Activated naive CD8-positive, alpha-beta T cell treated with anti-CD3 and anti-CD28 coated beads for 36 hours (primary cell): Measurements from ENCODE around the gene FBXW4. TPM values are rescaled to one million over a fixed set of nuclear protein-coding genes. Genes with fewer than 3 reads are reported as not detected.

Source experiments
- DNase-seq: peaks from one replicate; pipeline ENCODE4 v3.0.0; 2021
- H3K27ac Mint-ChIP-seq: one replicate; pipeline ENCODE4 v1.8.0; 2022; ENCODE audit warnings: mild to moderate bottlenecking, moderate library complexity, mixed read lengths
- H3K27me3 Mint-ChIP-seq: one replicate; pipeline ENCODE4 v1.8.0; 2022; ENCODE audit warnings: mild to moderate bottlenecking, mixed read lengths
- H3K36me3 Mint-ChIP-seq: one replicate; pipeline ENCODE4 v1.8.0; 2021; ENCODE audit warnings: mild to moderate bottlenecking, mixed read lengths
- H3K4me1 Mint-ChIP-seq: one replicate; pipeline ENCODE4 v1.8.0; 2021; ENCODE audit warnings: mixed read lengths
- H3K4me3 Mint-ChIP-seq: one replicate; pipeline ENCODE4 v1.8.0; 2022; ENCODE audit warnings: mild to moderate bottlenecking, moderate library complexity, mixed read lengths
- H3K9me3 Mint-ChIP-seq: one replicate; pipeline ENCODE4 v1.8.0; 2022; ENCODE audit warnings: mixed read lengths
- total RNA-seq, 2 experiments: library from RNA; stranded (reverse); gene quantifications; one replicate each; pipeline ENCODE4 v1.2.3, GENCODE V29; 2021

Gene FBXW4
- total RNA-seq, 2 experiments from 2014 or later, result 29.5 to 34.0 TPM

DNA sequence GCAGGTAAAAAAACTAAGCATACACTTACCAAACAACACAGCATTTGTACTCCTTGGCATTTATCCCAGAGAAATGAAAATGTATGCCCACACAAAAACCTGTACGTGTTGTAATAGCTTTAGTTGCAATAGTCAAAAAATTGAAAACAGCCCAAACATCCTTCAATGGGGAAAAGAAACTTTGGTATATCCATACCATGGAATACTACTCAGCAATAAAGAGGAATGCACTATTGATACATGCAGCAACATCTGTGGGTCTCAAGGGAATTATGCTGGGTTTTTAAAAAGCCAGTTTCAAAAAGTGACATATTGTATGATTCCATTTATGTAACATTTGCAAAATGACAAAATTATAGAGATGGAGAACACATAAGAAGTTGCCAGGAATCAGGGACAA is 71.4 kb downstream of the FBXW4 start:
- Mint-ChIP-seq H3K4me3 (no peak overlapping the region), H3K4me1 (peaks cover 2% of the 10 kb centered on the region), H3K27ac (no peak overlapping the region), H3K9me3 (no peaks in the 10 kb centered on the region), H3K27me3 (no peaks in the 10 kb centered on the region), H3K36me3 (peaks cover 14% of the 10 kb centered on the region)
- DNase-seq, result no peak

DNA sequence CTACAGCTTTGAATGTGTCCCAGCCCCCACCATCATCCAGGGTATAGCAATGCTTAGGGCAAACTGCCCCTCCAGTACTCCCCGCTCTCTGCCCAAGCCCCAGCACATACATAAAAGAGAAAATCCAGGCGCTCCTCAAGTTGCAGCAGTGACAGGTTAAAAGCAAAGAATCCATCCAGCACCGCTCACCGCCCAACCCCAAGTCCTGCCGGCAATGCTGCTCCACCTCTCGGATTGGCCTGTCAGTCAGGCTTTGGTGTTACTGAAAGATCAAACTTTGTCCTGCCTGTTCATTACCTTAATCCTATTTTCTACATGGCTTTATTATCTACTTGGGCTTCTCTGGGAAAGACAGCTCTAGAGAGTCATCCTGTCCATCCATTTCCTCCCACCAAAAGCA is 75.0 kb downstream of the FBXW4 start:
- Mint-ChIP-seq H3K4me3 (no peak overlapping the region), H3K4me1 (peaks cover 5% of the 10 kb centered on the region), H3K27me3 (no peaks in the 10 kb centered on the region), H3K9me3 (no peaks in the 10 kb centered on the region), H3K36me3 (peaks cover 13% of the 10 kb centered on the region), H3K27ac (no peak overlapping the region)
- DNase-seq, result no peak

DNA sequence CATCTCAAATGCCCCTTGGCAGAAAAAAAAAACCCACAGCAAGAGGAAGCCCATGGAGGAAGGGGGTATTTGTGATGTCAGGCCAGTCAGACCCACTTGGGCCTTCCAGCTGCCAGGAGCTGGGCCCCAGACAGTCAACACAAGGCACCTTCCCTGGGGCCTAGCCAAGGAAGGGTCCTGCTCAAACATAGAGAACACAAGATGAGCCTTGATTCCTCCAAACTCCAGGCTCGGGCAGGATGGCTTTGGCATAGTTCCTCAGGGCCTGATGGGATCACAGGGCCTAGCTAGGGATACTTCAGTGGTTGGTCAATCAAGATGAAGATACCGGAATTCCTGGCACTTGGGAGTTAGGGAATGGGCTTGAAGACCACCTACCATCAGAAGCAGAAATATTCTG is 76.1 kb downstream of the FBXW4 start:
- Mint-ChIP-seq H3K27me3 (no peaks in the 10 kb centered on the region), H3K36me3 (peaks cover 6% of the 10 kb centered on the region), H3K4me3 (no peak overlapping the region), H3K27ac (peak overlapping the region; percentile 34), H3K4me1 (peaks cover 5% of the 10 kb centered on the region), H3K9me3 (no peaks in the 10 kb centered on the region)
- no peak for DNase-seq

DNA sequence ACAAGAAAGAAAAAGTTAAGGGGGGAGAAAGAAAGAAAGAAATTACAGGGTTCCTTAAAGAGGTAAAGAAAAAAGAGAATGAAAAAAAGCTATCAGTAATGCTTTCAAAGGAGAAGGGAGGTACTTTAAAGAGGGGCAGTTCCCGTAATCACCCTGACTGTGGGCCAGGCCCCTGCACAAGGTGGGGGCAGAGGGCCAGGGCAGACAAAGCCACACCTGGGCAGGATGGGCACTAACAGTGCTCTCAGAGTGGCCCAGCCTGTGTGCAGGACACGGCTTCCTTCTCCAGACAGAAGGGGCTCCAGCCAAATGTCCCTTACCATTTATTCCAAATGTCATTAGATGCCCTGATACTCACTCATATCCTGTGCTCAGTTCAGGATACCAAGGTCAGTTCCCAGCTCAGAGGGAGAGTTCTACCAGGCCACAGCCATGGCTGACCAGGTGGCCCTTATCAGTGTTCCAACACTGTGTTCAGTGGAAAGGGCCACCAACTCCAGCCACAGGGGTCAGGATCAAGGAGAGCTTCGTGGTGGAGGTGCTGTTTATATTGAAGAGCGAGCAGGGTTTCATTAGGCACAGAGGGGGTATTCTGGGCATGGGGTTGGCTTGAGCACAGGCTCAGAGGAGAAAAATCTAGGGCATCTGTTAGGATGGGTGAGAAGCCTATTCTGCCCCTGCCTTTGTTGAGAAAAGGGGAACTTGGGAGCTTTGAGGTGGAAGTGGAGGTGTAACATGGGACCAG is 77.0 kb downstream of the FBXW4 start:
- Mint-ChIP-seq H3K36me3 (peaks cover 3% of the 10 kb centered on the region), H3K9me3 (no peaks in the 10 kb centered on the region), H3K27ac (peak overlapping the region; percentile 54), H3K4me1 (peaks cover 5% of the 10 kb centered on the region), H3K27me3 (no peaks in the 10 kb centered on the region), H3K4me3 (no peak overlapping the region)
- DNase-seq, result no peak

DNA sequence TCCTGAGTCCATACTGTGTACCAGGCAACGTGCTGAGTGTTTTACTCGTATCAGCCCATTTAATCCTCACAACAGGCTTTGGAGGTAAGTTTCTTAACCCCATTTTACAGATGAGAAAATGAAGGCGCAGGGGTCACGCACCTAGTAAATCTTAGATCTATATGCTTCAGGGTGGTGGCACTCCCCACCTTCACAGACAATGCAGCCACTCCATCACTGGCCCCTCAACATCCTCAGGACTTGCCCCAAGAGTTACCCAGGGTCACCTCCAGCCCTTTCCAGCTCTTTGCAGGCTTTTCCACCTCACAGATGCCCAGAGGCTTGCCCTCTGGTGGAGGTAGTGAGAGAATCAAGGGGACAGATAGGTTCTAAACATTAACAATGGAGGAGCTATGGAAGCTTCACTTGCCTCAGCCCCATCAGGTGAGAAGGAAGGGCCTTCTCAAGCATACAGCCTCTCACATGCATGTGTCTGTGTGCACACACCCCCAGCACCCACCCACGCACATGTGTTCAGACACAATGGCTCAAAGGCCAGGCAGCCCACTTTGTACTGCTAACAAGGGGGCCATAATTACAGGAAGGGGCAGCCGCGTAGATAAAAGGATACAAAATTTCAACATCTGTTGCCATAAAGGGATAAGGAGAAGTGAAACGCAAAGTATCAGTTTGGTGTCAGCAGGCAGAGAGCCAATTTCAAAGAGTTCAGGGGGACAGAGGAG is 77.7 kb downstream of the FBXW4 start:
- Mint-ChIP-seq H3K4me3 (no peak overlapping the region), H3K27me3 (no peaks in the 10 kb centered on the region), H3K4me1 (peaks cover 5% of the 10 kb centered on the region)

DNA sequence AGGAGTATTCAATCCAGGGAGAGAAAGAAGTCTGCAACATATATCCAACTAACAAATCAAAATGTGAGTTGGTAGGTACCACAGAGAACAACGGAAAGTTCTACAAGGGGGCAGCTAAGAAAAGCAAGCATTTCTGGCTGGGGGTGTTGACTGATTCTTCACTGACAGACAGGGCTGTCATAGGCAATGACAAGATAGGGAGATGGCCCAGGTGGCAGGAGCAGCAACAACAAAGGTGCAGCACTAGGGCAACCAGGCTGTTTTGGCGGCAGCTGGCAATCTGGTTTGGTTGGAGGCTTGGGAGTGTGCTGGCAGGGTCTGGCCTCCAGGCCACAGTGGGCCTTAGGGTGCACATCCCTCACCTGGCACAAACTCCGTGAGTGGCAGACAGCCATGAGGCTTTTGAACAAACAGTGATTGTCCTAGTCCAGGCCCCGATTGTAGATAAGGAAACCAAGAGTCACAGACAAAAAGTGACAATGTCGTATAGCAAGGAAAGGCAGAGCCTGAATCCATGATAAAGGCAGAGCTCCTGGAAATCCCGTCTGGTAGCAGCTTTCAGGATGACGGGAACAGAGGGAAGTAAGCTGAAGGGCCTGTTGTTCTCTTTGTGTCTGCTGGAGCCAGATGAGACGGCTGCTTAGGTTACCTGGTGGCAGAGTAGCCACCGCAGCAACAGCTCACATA is 78.4 kb downstream of the FBXW4 start:
- Mint-ChIP-seq H3K4me3 (no peak overlapping the region), H3K27me3 (no peaks in the 10 kb centered on the region), H3K27ac (no peak overlapping the region), H3K9me3 (no peaks in the 10 kb centered on the region), H3K4me1 (peaks cover 8% of the 10 kb centered on the region), H3K36me3 (peaks cover 2% of the 10 kb centered on the region)
- DNase-seq, result no peak

More for the DNA sequence above, 77.7 kb downstream of the FBXW4 start:
- peak overlapping the region; percentile 54 for H3K27ac Mint-ChIP-seq
- DNase-seq, result no peak
- H3K9me3 Mint-ChIP-seq, result no peaks in the 10 kb centered on the region
- H3K36me3 Mint-ChIP-seq, result peaks cover 3% of the 10 kb centered on the region

DNA sequence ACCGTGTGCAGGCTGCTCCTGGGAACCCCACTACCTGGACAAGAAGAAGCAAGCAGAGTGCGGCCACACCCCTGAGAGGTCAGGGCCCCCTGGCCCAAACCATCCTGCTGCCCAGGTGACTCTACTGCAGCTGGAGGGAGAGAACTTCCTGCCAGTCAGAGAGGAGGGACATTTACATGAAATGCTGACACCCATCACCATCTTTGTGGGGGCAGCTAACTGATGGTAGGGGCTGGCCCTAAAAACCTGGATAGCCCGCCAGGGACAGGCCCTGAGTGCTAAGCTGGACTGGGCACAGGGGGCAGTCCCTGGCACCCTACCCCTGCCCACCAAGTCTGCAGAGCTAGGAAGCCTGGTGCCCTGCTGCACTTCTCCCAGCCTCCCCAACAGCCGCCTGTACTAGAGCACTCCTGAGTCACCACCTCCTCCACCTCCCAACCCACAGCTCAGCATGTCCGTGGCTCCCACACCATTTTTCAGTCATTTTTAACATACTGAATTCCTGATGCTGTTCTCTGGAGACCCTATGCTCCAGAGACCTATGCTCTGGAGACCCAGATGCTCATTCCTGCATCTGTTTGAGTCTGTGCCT is 79.3 kb downstream of the FBXW4 start:
- DNase-seq, result no peak
- Mint-ChIP-seq H3K27me3 (no peaks in the 10 kb centered on the region), H3K36me3 (peaks cover 2% of the 10 kb centered on the region), H3K9me3 (no peaks in the 10 kb centered on the region), H3K27ac (no peak overlapping the region), H3K4me3 (no peak overlapping the region), H3K4me1 (peaks cover 9% of the 10 kb centered on the region)

DNA sequence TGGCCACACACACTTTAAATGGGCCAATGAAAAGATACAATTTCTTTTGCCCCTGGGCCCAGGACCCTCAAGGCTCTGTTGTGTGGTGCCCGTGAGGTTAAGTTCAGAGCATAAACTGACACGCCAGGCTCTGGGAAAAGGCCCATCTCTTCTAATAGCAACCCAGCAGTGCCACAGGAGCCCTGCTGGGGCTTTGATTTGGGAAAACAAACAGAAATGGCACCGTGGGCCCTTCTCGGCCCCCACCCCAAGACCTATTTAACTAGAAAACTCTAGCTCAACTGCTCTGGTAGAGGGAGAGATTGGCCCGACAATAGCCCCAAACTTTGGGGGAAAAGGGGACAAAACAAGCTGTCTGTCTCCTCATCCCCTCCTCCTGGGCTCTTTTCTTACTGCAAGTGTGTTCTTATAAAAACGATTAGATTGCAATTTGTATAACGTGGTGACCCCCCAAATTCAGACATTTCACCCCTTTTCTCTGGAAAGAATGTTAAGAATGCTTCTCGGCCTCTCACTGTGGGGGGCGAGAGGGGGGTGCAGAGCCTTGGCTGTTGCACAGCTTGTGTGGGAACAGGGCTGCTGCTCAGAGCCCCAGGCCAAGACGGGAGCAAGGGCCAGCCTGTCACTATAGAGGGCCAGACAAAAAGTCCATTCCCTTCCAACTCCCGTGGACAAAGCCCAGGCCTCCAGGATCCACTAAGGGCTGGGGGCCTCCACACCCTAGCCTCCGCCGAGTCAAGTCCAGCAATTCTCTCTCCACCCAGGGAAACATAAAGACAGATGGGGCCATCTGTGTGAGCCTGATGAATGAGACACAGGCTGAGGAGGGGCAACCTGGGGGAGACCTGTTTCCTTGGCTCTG is 80.1 kb downstream of the FBXW4 start:
- H3K36me3 Mint-ChIP-seq, result peaks cover 2% of the 10 kb centered on the region
- H3K9me3 Mint-ChIP-seq, result no peaks in the 10 kb centered on the region
- peaks cover 9% of the 10 kb centered on the region for H3K4me1 Mint-ChIP-seq
- DNase-seq, result no peak
- H3K4me3 Mint-ChIP-seq, result no peak overlapping the region
- H3K27ac Mint-ChIP-seq, result no peak overlapping the region
- no peaks in the 10 kb centered on the region for H3K27me3 Mint-ChIP-seq

DNA sequence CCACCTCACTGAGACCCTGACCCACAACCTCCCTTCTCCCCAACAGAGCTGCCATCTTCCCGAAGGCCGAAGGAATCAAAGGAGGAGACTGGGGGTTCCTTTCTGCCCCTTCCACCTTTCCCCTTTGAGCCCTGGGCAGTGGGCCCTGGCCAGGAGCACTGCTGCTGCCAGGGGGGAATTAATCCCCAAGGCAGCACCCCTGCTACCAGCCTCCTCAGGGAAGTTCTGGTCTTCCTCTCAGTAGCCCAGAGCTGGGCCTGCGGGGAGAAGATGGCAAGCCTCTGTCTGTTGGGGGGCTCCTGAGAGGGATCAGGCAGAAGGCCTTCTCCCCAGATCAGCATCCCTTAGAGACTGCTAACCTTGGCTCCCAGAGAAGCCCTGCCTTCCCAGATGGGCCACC is 81.3 kb downstream of the FBXW4 start:
- peaks cover 9% of the 10 kb centered on the region for H3K4me1 Mint-ChIP-seq

DNA sequence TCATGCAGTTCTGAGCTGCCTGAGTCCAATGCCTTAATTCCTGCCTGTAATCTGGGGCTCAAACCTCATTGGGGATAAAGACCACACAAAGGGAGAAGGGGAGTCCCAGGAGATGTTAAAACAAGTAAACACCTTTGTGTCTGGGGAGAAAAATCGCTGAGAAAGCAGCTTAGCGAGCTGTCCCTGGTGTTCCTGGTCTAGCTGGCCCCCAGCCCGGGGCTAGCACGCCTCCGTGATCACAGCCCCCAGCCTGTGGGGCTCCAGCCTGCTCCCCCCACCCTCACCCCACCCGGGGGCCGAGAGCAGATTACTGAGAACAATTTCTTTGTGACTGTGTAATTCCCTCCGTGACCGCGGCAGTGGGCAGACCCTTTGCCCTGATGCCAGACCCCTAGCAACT is 82.1 kb downstream of the FBXW4 start:
- Mint-ChIP-seq H3K27me3 (no peaks in the 10 kb centered on the region), H3K36me3 (peaks cover 4% of the 10 kb centered on the region), H3K9me3 (no peaks in the 10 kb centered on the region), H3K4me1 (peaks cover 9% of the 10 kb centered on the region), H3K4me3 (no peak overlapping the region), H3K27ac (no peak overlapping the region)
- DNase-seq, result no peak

More for the DNA sequence above, 81.3 kb downstream of the FBXW4 start:
- no peaks in the 10 kb centered on the region for H3K27me3 Mint-ChIP-seq
- H3K36me3 Mint-ChIP-seq, result peaks cover 4% of the 10 kb centered on the region
- H3K27ac Mint-ChIP-seq, result no peak overlapping the region
- H3K9me3 Mint-ChIP-seq, result no peaks in the 10 kb centered on the region
- H3K4me3 Mint-ChIP-seq, result no peak overlapping the region
- DNase-seq, result no peak

DNA sequence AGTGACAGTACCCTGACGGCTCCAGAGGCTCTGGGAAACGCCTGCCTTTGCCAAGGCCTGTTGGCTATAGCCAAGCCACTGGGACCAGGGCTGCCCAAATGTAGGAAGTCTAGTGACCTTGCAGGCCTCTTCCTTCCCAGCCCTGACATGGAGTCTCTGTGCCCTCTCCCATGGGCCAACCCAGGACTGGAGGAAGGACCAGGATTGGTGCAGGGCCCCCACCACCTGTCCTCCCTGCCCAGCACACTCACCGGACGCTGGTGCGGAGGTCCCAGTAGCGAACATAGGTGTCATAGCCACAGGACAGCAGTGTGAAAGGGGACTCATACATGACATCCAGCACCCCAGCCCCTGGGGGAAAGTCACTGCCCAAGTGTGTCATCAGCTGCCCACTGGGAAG is 82.9 kb downstream of the FBXW4 start:
- Mint-ChIP-seq H3K4me3 (no peak overlapping the region), H3K4me1 (peaks cover 5% of the 10 kb centered on the region), H3K36me3 (peaks cover 4% of the 10 kb centered on the region), H3K27ac (no peak overlapping the region), H3K27me3 (no peaks in the 10 kb centered on the region), H3K9me3 (no peaks in the 10 kb centered on the region)
- no peak for DNase-seq

DNA sequence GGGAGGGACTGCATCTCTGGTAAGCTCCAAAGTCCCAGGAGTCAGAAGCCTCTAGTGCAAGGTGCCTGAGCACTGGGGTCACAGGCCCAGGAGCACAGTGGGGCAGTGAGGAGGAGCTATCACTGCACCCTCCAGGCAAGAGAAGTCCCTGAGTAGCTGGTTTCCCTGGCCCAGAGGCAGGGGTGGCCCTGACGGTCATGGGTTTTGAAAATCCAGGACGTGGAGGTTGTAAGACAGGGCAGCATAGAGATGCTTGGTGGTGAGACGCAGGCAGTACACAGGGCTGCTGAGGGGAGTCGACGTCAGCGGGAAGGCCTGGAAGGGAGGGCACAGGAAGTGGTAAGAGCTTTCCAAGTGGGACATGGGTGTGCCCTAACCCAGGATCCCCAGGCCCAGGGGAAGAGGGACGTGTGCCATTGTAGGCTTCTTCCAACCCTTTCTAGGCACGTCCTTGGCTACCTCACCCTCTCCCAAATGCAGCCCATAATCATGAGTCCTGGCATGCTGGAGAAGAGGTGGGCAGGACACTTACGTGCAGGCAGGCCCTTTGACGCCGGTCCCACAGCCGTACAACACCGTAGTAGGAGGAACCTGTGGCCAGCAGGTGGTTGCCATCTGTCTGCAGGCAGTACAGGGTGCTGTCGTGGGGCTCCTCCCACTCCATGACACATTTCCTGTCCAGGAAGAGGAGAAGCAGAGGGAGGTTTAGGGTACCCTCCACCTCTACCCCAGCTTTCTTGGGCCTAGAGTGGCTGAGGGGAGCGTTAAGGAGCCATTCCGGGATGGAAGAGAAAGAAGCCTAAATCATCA is 83.7 kb downstream of the FBXW4 start:
- H3K4me1 Mint-ChIP-seq, result peaks cover 5% of the 10 kb centered on the region
- no peak overlapping the region for H3K4me3 Mint-ChIP-seq
- peaks cover 4% of the 10 kb centered on the region for H3K36me3 Mint-ChIP-seq
- H3K27me3 Mint-ChIP-seq, result no peaks in the 10 kb centered on the region
- peak overlapping the region; percentile 92 for H3K27ac Mint-ChIP-seq
- no peak for DNase-seq
- H3K9me3 Mint-ChIP-seq, result no peaks in the 10 kb centered on the region

DNA sequence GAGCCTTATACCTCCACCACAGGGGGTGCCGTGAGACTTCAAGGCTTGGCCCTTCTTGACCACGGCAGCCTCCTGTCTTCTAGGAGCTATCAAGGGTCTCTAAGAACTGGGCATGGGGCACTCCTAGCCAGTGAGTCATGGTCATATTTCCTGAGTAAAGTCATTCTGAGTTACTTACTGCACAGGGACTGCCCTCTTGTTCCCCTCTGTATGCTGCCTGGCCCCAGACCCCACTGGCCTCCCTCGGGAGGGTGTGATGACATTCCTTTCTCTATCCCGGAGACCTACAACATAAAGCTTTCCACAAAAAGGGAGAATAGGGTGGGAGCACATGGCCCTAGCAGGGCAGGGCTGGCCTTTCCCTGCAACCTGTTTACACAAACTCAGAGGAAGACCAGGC is 85.5 kb downstream of the FBXW4 start:
- Mint-ChIP-seq H3K4me1 (peaks cover 5% of the 10 kb centered on the region), H3K4me3 (no peak overlapping the region), H3K9me3 (no peaks in the 10 kb centered on the region), H3K27me3 (no peaks in the 10 kb centered on the region), H3K36me3 (peaks cover 4% of the 10 kb centered on the region), H3K27ac (peak overlapping the region; percentile 46)
- no peak for DNase-seq

DNA sequence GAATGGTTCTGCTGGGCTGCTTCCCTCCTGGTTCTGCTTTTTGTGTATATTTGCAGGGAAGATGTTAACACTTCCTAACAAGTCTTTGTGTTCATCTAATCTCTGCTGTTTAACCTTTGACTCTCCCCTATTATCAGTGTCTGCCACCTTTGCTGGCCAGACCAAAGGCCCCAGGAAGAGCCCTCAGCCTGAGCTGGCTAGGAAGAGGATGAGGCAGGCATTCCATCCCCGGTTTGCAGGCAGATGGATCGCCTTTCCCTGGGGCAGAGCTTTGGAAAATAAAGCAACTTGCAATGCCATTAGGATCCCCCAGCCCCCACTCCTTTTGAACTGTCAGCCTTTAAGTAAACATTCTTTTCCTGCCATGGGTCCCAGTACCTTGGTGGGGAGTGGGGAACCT is 87.8 kb downstream of the FBXW4 start:
- Mint-ChIP-seq H3K27me3 (no peaks in the 10 kb centered on the region), H3K4me3 (no peak overlapping the region), H3K36me3 (peaks cover 6% of the 10 kb centered on the region)

More for the DNA sequence above, 87.8 kb downstream of the FBXW4 start:
- no peaks in the 10 kb centered on the region for H3K9me3 Mint-ChIP-seq
- no peak for DNase-seq
- peaks cover 5% of the 10 kb centered on the region for H3K4me1 Mint-ChIP-seq
- no peak overlapping the region for H3K27ac Mint-ChIP-seq
